Right hindlimb (tissue), 1 donor: ENCODE measurements around the gene CEACAM16.
"Not testable (repeated sequence)": the region's sequence is repeated elsewhere in the genome, so short reads cannot be mapped to it uniquely, and the experiment has no call there.

Source experiments
- DNase-seq: peaks from one replicate; pipeline ENCODE4 v3.0.0-alpha.2; 2018

Gene CEACAM16, protein sequence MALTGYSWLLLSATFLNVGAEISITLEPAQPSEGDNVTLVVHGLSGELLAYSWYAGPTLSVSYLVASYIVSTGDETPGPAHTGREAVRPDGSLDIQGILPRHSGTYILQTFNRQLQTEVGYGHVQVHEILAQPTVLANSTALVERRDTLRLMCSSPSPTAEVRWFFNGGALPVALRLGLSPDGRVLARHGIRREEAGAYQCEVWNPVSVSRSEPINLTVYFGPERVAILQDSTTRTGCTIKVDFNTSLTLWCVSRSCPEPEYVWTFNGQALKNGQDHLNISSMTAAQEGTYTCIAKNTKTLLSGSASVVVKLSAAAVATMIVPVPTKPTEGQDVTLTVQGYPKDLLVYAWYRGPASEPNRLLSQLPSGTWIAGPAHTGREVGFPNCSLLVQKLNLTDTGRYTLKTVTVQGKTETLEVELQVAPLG

DNA sequence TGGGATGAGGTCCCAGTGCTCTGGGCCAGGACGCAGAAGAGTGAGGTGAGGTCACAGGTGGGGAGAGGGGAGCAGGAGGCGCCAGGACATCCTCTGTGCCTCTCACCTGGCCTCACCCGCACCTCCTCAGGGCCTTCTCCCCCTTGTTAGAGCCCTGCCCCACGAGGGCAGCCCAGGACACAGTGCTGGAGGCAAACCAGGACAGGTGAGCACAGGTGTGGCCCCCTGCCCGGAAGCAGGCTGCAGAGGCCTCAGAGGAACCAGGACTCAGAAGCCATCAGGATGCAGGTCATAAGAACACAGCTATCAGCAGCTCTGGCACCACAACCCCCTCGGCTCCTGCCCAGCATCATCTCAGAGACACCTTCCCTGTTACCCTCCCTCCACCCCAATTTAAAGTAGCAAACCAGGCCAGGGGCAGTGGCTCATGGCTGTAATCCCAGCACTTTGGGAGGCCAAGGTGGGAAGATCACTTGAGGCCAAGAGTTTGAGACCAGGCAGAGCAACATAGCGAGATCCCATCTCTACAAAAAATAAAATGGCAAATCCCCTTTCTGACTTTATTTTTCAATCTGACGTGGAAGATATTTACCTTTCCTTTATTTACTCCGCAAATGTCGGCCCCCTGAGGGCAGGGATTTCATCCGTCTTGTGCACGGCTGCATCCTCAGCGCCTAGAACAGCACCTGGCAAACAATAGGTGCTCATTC, at the start of gene CEACAM16:
TSS of gene CEACAM16 (plus strand) at position 660 of the 710 bp plus-strand sequence. CDS start 2,306 bp downstream, outside the sequence.
- no peak for DNase-seq

DNA sequence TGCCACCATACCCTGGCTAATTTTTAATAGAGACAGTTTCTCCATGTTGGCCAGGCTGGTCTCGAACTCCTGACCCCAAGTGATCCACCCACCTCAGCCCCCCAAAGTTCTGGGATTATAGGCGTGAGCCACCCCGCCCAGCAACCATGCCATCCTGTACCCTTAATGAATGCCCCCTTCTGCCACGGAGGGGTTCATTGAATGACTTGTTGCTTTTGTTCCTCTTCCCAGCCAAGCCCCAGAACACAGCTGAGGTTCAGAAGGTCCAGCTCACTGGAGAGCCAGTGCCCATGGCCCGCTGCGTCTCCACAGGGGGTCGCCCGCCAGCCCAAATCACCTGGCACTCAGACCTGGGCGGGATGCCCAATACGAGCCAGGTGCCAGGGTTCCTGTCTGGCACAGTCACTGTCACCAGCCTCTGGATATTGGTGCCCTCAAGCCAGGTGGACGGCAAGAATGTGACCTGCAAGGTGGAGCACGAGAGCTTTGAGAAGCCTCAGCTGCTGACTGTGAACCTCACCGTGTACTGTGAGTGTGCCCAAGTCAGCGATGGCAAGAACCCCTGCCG, 49.3 kb upstream of the CEACAM16 start:
- no peak for DNase-seq

DNA sequence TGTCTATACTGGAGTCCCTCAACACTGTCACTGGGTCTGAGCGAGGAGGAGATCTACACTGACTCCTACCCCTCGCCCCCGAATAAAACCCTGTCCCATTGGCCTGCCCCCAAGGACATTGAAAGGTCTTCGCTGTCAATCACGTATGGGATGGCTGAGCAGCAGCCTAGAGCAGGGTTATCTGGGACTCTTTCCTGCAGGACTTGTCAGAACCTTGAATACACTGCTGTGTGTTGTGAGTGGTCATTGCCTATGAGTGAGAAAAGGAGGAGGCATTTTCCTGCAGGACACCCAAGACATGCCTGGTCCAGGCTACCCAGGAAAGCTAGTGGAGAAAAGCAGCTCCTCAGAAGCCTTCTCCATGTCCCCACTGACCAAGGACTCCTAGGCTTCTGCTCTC, 45.6 kb upstream of the CEACAM16 start:
- DNase-seq, result no peak

DNA sequence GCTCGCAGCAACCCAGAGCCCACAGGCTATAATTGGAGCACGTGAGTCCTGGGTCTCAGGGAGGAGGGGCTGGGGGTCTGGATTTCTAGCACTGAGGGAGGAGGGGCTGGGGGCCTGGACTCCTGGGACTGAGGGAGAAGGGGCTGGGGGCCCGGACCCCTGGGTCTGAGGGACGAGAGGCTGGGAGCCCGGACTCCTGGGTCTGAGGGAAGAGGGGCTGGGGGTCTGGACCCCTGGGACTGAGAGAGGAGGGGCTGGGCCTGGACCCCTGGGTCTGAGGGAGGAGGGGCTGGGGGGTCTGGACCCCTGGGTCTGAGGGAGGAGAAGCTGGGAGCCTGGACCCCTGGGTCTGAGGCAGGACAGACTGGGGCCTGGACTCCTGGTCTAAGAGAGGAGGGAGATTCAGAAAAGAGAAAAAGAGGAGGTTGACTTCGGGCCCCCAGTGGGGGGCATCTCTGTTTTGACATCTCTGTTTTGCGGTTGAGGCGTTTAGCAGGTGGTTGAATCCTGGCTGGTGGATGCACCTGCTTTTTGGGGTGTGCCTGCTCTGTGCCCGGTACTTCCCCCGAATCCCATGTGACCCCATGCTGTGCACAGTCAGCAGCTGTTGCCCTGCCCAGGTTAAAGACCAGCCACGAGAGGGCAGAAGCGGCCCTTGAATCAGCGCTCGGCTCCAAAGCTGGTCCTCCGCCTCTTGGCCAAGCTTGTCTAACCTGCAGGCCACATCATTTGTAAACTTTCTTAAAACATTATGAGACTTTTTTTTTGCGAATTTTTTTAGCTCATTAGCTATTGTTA, 44.8 kb upstream of the CEACAM16 start:
- peak; percentile 70 for DNase-seq

DNA sequence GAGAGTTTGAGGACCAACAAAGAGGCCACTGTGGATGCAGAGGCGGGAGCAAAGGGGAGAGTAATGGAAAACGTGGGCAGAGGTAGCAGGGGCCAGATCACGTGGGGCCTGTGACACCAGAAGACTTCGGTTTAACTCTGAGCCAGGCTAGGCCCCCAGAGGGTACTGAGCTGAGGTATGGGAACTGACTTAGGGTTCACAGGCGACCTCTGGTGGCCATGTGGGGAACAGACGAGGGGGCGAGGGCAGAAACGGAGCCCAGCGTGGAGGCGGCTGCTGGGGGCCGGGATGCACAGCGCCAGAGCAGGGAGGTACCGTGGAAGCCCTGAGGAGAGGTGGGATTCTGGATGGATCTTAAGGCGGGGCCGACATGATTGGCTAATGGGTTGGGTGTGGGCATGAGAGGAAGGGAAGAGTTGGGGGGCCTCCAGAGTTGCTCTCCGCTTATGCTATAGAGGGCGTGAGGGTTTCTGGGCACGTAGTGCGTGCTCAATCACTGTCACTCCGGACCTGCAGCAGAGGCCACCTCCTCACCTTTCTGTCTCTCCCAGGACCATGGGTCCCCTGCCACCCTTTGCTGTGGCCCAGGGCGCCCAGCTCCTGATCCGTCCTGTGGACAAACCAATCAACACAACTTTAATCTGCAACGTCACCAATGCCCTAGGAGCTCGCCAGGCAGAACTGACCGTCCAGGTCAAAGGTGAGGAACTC, 41.6 kb upstream of the CEACAM16 start:
- DNase-seq, result peak; percentile 73

DNA sequence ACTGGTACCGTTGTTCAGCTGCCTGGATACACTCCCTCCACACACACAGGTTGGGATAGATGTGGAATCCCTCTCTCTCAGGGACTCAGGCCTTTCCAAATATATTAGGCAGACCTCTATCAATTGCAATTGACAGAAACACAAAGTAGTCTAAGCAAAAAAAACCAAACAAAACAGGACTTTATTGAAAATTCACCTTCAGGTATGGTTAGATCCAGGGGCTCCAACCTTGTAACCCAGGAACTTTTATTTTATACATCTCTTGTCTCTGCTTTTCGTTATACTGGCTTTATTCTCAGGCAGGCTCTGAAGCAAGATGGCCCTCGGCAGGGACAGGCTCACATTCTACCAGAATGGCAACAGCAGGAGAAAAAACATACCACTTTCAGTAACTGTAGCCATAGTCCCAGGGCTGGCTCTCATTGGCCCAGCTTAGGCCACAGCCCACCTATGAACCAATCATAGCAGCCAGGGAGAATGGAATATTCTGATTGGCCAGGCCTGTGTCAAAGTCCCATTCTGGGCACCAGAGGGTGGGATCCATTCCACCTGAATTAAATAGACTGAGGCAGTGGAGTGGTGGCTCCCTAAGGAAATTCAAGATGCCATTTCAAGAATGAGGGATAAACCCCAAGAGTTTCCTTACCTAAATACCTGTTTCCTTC, 40.8 kb upstream of the CEACAM16 start:
- no peak for DNase-seq

DNA sequence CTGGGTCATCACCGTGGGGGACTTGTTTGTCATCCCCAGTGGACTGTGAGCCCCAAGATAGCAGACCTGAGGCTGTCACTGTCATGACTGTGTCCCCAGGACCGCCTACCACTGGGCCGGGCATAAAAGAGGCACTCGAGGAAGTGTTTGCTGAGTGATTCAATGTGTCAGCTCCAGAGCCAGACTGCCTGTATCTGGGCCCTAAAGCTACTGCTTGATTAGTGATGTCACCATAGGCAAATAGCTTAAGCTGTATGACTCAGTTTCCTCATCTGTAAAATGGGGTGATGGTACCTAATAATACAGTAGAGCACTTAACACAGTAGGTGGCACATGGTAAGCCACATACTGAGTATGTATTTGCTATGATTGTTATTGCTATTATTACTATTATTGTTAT, 38.9 kb upstream of the CEACAM16 start:
- DNase-seq, result no peak

DNA sequence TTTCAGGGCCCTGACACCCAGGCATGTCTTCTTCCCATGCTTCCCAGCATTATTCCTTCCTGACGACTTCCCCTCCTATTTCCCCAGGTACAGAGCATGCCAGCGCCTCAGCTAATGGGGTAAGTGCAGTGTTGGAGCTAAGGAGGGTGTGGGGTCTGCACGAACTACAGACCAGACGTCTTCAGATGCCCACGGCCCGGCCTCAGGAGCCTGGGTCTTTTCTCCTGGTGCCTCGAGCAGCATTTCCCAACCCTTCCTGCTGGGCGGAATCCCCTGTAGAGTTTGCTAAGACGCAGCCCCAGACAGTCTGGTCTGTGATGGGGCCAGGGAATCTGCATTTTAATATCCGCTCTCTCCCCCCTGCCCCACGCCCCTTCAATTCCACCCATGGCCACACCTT, 37.7 kb upstream of the CEACAM16 start:
- DNase-seq, result no peak

DNA sequence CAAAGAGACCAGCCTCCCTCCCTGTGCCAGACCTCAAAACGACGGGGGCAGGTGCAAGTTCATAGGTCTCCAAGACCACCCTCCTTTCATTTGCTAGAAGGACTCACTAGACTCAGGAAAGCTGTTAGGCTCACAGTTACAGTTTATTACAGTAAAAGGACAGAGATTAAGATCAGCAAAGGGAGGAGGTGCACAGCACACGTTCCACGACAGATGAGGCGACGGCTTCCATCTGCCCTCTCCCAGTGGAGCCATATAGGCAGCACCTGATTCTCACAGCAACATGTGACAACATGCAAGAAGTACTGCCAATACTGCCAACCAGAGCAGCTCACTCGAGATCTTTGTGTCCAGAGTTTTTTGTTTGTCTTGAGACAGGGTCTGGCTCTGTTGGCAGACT, 37.0 kb upstream of the CEACAM16 start:
- DNase-seq, result no peak

DNA sequence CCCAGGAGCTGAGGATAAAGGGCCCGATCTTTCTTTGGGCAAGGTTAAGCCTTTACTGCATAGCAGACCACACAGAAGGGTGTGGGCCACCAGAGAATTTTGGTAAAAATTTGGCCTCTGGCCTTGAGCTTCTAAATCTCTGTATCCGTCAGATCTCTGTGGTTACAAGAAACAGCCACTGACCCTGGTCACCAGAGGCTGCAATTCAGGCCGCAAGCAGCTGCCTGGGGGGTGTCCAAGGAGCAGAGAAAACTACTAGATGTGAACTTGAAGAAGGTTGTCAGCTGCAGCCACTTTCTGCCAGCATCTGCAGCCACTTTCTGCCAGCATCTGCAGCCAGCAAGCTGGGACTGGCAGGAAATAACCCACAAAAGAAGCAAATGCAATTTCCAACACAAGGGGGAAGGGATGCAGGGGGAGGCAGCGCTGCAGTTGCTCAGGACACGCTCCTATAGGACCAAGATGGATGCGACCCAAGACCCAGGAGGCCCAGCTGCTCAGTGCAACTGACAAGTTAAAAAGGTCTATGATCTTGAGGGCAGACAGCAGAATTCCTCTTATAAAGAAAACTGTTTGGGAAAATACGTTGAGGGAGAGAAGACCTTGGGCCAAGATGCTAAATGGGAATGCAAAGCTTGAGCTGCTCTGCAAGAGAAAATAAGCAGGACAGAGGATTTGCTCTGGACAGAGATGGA, 36.1 kb upstream of the CEACAM16 start:
- DNase-seq, result peak; percentile 44

DNA sequence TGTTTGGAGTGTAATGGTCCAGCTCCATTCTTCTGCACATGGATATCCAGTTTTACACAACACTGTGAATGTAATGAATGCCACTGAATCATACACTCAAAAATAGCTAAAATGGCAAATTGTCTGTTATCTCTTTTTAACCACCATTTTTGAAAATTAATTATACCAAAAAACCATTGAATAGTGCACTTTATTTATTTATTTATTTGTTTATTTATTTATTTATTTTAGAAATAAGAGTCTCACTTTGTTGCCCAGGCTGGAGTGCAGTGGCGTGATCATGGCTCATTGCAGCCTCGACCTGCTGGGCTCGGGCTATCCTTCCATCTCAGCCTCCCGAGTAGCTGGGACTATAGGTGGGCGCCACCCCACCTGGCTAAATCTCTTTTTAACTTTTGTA, 35.0 kb upstream of the CEACAM16 start:
- no peak for DNase-seq

DNA sequence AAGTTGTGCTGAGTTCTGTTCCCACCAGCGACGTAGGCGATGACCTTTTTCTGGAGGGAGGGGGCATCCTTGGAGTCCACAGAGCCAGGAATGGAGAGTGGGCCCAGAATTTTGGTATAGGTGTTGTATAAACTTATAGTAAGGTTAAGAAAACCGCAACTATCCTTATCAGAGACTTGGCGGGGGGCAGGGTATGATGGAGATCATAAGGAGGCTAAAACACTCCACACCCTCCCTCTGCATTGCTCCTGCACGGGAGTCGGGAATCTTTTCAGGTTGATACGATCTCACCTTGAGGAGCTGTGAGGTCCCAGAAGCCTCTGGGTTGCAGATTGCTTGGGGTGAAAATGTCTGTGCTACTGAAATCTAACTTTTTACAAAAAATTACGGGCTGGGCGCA, 34.0 kb upstream of the CEACAM16 start:
- no peak for DNase-seq

DNA sequence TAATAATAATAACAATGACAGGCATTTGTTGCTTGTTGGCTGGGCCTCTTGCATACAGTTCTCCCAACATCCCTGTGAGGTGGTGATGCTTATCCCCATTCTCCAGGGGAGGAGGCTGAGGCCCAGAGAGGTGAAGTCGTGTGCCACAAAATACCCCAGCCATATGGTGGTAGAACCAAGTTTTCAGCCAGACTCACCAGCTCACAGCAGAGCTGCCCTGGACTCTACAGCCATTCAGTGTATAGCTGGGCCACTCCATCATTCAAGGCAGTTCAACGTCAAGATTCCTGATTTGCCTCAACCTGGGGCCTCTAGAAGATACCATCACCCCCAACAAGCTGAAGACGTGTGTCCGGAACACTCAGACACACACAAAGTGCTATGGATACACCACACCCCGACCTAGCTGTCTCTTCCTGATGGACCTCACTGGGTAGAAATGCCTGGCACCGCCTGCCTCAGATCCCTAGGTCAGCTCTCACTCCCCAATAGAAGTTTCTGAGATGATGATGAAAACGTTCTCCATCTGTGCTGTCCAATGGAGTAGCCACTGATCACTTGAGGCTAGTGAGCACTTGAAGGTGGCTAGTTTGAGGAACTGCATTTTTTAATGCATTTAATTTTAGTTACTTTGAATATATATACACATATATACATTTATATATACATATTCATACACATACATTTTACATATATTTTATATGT, 31.9 kb upstream of the CEACAM16 start:
- no peak for DNase-seq

DNA sequence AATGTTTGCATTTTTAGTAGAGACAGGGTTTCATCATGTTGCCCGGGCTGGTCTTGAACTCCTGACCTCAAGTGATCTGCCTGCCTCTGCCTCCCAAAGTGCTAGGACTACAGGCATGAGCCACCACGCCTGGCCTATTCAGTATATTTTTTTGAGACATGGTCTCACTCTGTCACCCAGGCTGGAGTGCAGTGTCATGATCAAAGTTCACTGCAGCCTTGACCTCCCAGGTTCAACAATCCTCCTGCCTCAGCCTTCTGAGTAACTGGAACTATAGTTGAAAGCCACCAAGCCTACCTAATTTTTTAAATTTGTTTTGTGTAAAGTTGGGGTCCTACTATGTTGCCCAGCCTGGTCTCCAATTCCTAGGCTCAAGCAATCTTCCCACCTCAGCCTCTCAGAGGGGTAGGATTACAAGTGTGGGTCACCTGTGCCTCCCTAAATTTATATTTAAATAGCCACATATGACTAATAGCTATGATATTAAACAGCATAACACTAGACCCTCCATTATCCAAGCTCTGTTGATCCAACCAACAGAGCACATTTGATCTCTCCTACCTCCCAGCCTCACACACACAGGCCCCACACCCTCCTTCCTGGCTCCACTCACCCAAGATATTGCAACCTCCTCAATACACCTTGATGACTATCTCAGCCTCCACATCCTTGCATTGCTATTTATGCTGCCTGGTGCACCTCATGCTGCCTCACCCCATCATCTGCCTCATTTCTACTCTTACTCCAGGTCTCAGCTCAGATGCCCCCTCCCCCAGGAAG, 29.8 kb upstream of the CEACAM16 start:
- no peak for DNase-seq

DNA sequence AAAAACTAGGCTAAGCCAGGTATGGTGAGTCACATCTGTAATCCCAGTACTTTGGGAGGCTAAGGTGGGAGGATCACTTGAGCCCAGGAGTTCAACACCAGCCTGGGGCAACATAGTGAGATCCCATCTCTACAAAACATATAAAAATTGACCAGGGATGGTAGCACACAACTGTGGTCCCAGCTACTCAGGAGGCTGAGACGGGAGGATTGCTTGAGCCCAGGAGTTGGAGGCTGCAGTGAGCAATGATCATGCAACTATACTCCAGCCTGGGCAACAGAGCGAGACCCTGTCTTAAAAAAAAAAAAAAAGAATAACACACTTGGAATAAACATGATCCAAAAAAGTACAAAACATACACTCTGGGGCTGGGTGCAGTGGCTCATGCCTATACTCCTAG, 28.9 kb upstream of the CEACAM16 start:
- not testable (repeated sequence) for DNase-seq

DNA sequence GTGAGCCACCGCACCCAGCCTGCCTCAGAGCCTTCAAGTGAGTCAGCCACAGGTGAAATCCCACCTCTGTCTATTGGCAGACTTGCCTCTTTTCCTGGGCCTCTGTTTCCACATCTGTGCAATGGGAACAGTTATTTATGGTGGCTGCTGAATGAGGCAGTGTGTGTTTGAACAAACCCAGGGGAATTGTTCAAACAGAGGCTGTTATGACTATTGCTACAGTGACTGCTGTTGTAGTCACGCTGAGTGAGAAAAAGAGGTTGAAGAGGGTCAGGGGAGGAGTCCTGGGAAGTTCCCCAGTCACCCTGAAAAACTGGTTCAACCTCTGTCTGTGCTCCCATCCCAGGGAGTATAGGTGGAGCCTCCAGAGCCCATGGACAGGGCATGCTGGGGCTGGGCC, 27.6 kb upstream of the CEACAM16 start, which contains the start of gene CEACAM19:
TSS of gene CEACAM19 (plus strand) at position 83 of the 400 bp plus-strand sequence. CDS start 450 bp downstream, outside the sequence.
- no peak for DNase-seq

DNA sequence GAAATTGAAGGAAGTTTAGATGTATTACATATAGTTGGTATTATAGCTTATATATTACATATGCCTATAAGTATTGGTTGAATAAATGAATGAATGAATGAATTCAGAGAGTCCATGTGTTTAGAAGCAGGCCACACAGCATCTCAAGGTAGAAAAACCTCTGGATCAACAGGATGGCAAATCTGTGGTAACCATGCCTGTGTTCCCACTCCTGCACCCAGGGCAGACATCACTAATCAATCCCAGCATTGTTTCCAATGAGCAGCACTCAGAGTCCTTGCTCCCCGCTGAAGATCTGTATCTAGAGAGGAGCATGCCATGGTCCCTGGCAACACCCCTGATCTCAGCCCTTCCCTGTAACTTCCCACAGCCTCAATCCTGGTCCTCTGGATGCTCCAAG, 26.7 kb upstream of the CEACAM16 start:
- DNase-seq, result no peak

DNA sequence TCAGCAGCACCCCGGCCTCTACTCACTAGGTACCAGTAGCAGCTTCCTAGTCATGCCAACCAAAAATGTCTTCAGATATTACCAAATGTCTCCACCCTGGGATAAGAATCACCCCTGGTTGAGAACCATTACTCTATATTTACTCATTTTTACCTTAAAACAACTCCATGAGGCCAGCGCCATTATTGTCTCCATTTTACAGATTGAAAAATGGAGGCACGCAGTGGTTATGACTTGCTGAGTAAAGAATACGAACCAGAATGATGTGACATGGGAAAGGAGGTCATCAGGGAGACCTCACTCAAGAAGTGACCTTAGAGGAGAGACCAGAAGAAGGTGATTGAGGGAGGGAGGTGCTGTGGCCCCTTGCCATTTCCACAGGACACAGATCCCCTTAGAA, 25.4 kb upstream of the CEACAM16 start:
- no peak for DNase-seq

DNA sequence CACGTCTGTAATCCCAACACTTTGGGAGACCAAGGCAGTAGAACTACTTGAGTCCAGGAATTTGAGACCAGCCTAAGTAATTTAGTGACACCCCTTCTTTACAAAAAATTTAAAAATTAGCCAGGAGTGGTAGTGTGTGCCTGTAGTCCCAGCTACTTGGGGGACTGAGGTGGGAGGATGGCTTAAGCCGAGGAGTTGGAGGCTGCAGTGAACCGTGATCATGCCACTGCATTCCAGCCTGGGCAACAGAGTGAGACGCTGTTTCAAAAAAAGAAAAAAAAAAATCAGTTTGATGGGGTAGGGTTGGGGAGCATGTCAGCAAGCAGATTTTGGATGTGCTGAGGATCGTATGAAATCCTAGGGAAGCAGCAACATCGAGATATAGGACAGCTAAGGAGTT, 23.4 kb upstream of the CEACAM16 start:
- no peak for DNase-seq
